ENCODE data around the gene EPHA3.

GRCh38 chr3:89087851-89088250, 19.6 kb upstream of the EPHA3 start:
- no peak for TF ChIP-seq CTCF (IDR thresholded peaks at IDR 0.05; ENCODE audit: insufficient read depth, low read length)
- TF ChIP-seq, protein P1, sequence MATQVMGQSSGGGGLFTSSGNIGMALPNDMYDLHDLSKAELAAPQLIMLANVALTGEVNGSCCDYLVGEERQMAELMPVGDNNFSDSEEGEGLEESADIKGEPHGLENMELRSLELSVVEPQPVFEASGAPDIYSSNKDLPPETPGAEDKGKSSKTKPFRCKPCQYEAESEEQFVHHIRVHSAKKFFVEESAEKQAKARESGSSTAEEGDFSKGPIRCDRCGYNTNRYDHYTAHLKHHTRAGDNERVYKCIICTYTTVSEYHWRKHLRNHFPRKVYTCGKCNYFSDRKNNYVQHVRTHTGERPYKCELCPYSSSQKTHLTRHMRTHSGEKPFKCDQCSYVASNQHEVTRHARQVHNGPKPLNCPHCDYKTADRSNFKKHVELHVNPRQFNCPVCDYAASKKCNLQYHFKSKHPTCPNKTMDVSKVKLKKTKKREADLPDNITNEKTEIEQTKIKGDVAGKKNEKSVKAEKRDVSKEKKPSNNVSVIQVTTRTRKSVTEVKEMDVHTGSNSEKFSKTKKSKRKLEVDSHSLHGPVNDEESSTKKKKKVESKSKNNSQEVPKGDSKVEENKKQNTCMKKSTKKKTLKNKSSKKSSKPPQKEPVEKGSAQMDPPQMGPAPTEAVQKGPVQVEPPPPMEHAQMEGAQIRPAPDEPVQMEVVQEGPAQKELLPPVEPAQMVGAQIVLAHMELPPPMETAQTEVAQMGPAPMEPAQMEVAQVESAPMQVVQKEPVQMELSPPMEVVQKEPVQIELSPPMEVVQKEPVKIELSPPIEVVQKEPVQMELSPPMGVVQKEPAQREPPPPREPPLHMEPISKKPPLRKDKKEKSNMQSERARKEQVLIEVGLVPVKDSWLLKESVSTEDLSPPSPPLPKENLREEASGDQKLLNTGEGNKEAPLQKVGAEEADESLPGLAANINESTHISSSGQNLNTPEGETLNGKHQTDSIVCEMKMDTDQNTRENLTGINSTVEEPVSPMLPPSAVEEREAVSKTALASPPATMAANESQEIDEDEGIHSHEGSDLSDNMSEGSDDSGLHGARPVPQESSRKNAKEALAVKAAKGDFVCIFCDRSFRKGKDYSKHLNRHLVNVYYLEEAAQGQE (IDR thresholded peaks at IDR 0.05; ENCODE audit: insufficient replicate concordance, low read depth): no peak

Data from HL-60 (cell line).